ES-I3 (cell line): ENCODE measurements around the gene DMD.

Experiments
- H3K36me3 ChIP-seq: 2 replicates; pipeline ENCODE4 v1.6.1; 2013; ENCODE audit warnings: mild to moderate bottlenecking, low read length, control low read depth, moderate library complexity; ENCODE audit not compliant: insufficient read depth
- H3K4me1 ChIP-seq: 2 replicates; pipeline ENCODE4 v1.6.1; 2013; ENCODE audit warnings: mild to moderate bottlenecking, control low read depth, low read length; ENCODE audit not compliant: insufficient read depth
- H3K9ac ChIP-seq: 2 replicates; pipeline ENCODE4 v1.6.1; 2013; ENCODE audit warnings: low read depth, mild to moderate bottlenecking, low read length, moderate library complexity
- H3K9me3 ChIP-seq: 2 replicates; pipeline ENCODE4 v1.6.1; 2013; ENCODE audit warnings: mild to moderate bottlenecking, low read length, moderate library complexity; ENCODE audit not compliant: control insufficient read depth, insufficient read depth

DMD gene

GRCh38 chrX:31714797-31715196 is 1496.6 kb downstream of the DMD start:
- Histone ChIP-seq H3K9me3 (no peaks in the 10 kb centered on the region), H3K36me3 (no peaks in the 10 kb centered on the region), H3K9ac (no peak overlapping the region), H3K4me1 (no peaks in the 10 kb centered on the region)

GRCh38 chrX:31713120-31713519 is 1498.2 kb downstream of the DMD start:
- Histone ChIP-seq H3K36me3 (no peaks in the 10 kb centered on the region), H3K9me3 (no peaks in the 10 kb centered on the region), H3K9ac (no peak overlapping the region), H3K4me1 (no peaks in the 10 kb centered on the region)

- H3K4me1 ChIP-seq = no peaks in the 10 kb centered on the region
- no peaks in the 10 kb centered on the region for H3K36me3 ChIP-seq
- no peak overlapping the region for H3K9ac ChIP-seq
- H3K9me3 ChIP-seq = no peaks in the 10 kb centered on the region
These were observed 1500.2 kb downstream of the DMD start for GRCh38 chrX:31711166-31711565.

- no peaks in the 10 kb centered on the region for H3K36me3 ChIP-seq
- no peaks in the 10 kb centered on the region for H3K4me1 ChIP-seq
- H3K9ac ChIP-seq = no peak overlapping the region
- no peaks in the 10 kb centered on the region for H3K9me3 ChIP-seq
These were observed 1503.2 kb downstream of the DMD start for GRCh38 chrX:31708116-31708515.

- no peak overlapping the region for H3K9ac ChIP-seq
- no peaks in the 10 kb centered on the region for H3K36me3 ChIP-seq
- peaks cover 4% of the 10 kb centered on the region; the same call in 1 of the 2 replicates for H3K4me1 ChIP-seq
- H3K9me3 ChIP-seq = no peaks in the 10 kb centered on the region
These were observed 1504.9 kb downstream of the DMD start for GRCh38 chrX:31706466-31706865.

GRCh38 chrX:31705816-31706215 is 1505.5 kb downstream of the DMD start:
- Histone ChIP-seq H3K4me1 (peaks cover 4% of the 10 kb centered on the region; the same call in 1 of the 2 replicates), H3K36me3 (no peaks in the 10 kb centered on the region), H3K9me3 (no peaks in the 10 kb centered on the region), H3K9ac (no peak overlapping the region)

GRCh38 chrX:31704938-31705337 is 1506.4 kb downstream of the DMD start:
- no peaks in the 10 kb centered on the region for H3K9me3 ChIP-seq
- peaks cover 4% of the 10 kb centered on the region; the same call in 1 of the 2 replicates for H3K4me1 ChIP-seq
- no peak overlapping the region for H3K9ac ChIP-seq
- no peaks in the 10 kb centered on the region for H3K36me3 ChIP-seq

- no peaks in the 10 kb centered on the region for H3K36me3 ChIP-seq
- peaks cover 4% of the 10 kb centered on the region; the same call in 1 of the 2 replicates for H3K4me1 ChIP-seq
- no peaks in the 10 kb centered on the region for H3K9me3 ChIP-seq
- H3K9ac ChIP-seq = no peak overlapping the region
These were observed 1509.1 kb downstream of the DMD start for GRCh38 chrX:31702222-31702621.

- H3K9ac ChIP-seq = no peak overlapping the region
- no peaks in the 10 kb centered on the region for H3K36me3 ChIP-seq
- peaks cover 5% of the 10 kb centered on the region; the same call in 1 of the 2 replicates for H3K9me3 ChIP-seq
- peaks cover 3% of the 10 kb centered on the region; the same call in 1 of the 2 replicates for H3K4me1 ChIP-seq
These were observed 1513.9 kb downstream of the DMD start for GRCh38 chrX:31697294-31697916.

GRCh38 chrX:31679861-31680260 is 1531.5 kb downstream of the DMD start:
- Histone ChIP-seq H3K4me1 (no peaks in the 10 kb centered on the region), H3K36me3 (no peaks in the 10 kb centered on the region), H3K9me3 (no peaks in the 10 kb centered on the region), H3K9ac (no peak overlapping the region)

GRCh38 chrX:31670245-31670644 is 1541.1 kb downstream of the DMD start:
- H3K9ac ChIP-seq = no peak overlapping the region
- H3K4me1 ChIP-seq = no peaks in the 10 kb centered on the region
- no peaks in the 10 kb centered on the region for H3K36me3 ChIP-seq
- H3K9me3 ChIP-seq = no peaks in the 10 kb centered on the region

- Histone ChIP-seq H3K9me3 (no peaks in the 10 kb centered on the region), H3K36me3 (no peaks in the 10 kb centered on the region), H3K9ac (no peak overlapping the region), H3K4me1 (0 out of 2 replicates have a peak, but pooled peaks cover 3% of the 10 kb centered on the region)
These were observed 1545.9 kb downstream of the DMD start for GRCh38 chrX:31665454-31665853.

- H3K4me1 ChIP-seq = 0 out of 2 replicates have a peak, but pooled peaks cover 3% of the 10 kb centered on the region
- no peak overlapping the region for H3K9ac ChIP-seq
- no peaks in the 10 kb centered on the region for H3K9me3 ChIP-seq
- H3K36me3 ChIP-seq = no peaks in the 10 kb centered on the region
These were observed 1548.2 kb downstream of the DMD start for GRCh38 chrX:31663172-31663571.

- Histone ChIP-seq H3K9ac (no peak overlapping the region), H3K36me3 (no peaks in the 10 kb centered on the region), H3K4me1 (0 out of 2 replicates have a peak, but pooled peaks cover 3% of the 10 kb centered on the region), H3K9me3 (no peaks in the 10 kb centered on the region)
These were observed 1550.0 kb downstream of the DMD start for GRCh38 chrX:31661280-31661810.

GRCh38 chrX:31658360-31658759 is 1553.0 kb downstream of the DMD start:
- Histone ChIP-seq H3K9ac (no peak overlapping the region), H3K4me1 (no peaks in the 10 kb centered on the region), H3K36me3 (no peaks in the 10 kb centered on the region), H3K9me3 (no peaks in the 10 kb centered on the region)
